ENCODE results near the gene KDM1B. TPM values are rescaled to one million over a fixed set of nuclear protein-coding genes. Genes with fewer than 3 reads are reported as not detected.

KDM1B gene
- total and polyA plus RNA-seq, 9 of the 15 experiments (the other 6 are each of a cell fraction or from before 2014, with no cell fraction given): 1.4 to 58.9 (median 36.3) TPM

- TF ChIP-seq MGA (IDR thresholded peaks at IDR 0.05): no peak
- TF ChIP-seq IRF9 (tag; IDR thresholded peaks at IDR 0.05): no peak
- 0 out of 2 replicates have a peak, but pooled peaks have one; percentile 15 for TF ChIP-seq DMBX1 (CRISPR knock-in tag; IDR thresholded peaks at IDR 0.05; ENCODE audit: borderline replicate concordance)
- peak; percentile 47; the same call in 1 of the 2 replicates for TF ChIP-seq MYC (IDR thresholded peaks at IDR 0.05; ENCODE audit: low read depth, low read length)
- TF ChIP-seq MYC (CRISPR knock-in tag; IDR thresholded peaks at IDR 0.05; ENCODE audit: borderline replicate concordance, low read depth): no peak
- TF ChIP-seq TFAM (CRISPR knock-in tag; conservative IDR thresholded peaks at IDR 0.05): no peak
- no peak for TF ChIP-seq ZFP36 (IDR thresholded peaks at IDR 0.05; ENCODE audit: low read depth, low read length, partially characterized antibody)
- TF ChIP-seq SMAD3 (CRISPR knock-in tag; conservative IDR thresholded peaks at IDR 0.05): no peak
- TF ChIP-seq GATAD2A (IDR thresholded peaks at IDR 0.05): no peak
- no peak for TF ChIP-seq HNRNPL (IDR thresholded peaks at IDR 0.05; ENCODE audit: low read depth, low read length)
- no peak for TF ChIP-seq PRPF4 (IDR thresholded peaks at IDR 0.05; ENCODE audit: insufficient read depth, low read depth, low read length, poor library complexity, severe bottlenecking)
- peak; percentile 71; the same call in 1 of the 2 replicates for TF ChIP-seq CAMTA2 (CRISPR knock-in tag; conservative IDR thresholded peaks at IDR 0.05)
- TF ChIP-seq ZNF583 (CRISPR knock-in tag; IDR thresholded peaks at IDR 0.05): no peak
- no peak for TF ChIP-seq TGIF2 (CRISPR knock-in tag; IDR thresholded peaks at IDR 0.05)
- no peak for TF ChIP-seq NELFE (IDR thresholded peaks at IDR 0.05; ENCODE audit: insufficient read depth, insufficient read length)
- no peak for TF ChIP-seq RFX1 (IDR thresholded peaks at IDR 0.05)
- TF ChIP-seq XRCC3 (IDR thresholded peaks at IDR 0.05): no peak
- TF ChIP-seq EP300 (IDR thresholded peaks at IDR 0.05; ENCODE audit: low read length): no peak
These were observed at the start of gene KDM1B (continued) for GRCh38 chr6:18155150-18155863.

Data from K562 (cell line).